Brain microvascular endothelial cell (primary cell): ENCODE data around the gene ATP6V0B.

ENCODE experiments used
- DNase-seq: peaks from one replicate; pipeline ENCODE4 v3.0.0-alpha.2; 2020
- H3K27ac ChIP-seq: fragments of 250-450 bp; sonication (Bioruptor Pico); 2 replicates; pipeline ENCODE4 v1.5.1; 2020; ENCODE audit warnings: mild to moderate bottlenecking, moderate library complexity
- H3K27me3 ChIP-seq: fragments of 250-450 bp; sonication (Bioruptor Pico); replicated peaks from 2 replicates; pipeline ENCODE4 v1.5.1; 2020; ENCODE audit warnings: mild to moderate bottlenecking
- H3K36me3 ChIP-seq: fragments of 250-450 bp; sonication (Bioruptor Pico); replicated peaks from 2 replicates; pipeline ENCODE4 v1.5.1; 2020; ENCODE audit warnings: mild to moderate bottlenecking
- H3K4me3 ChIP-seq: 2 replicates; pipeline ENCODE4 v1.5.1; 2011; ENCODE audit warnings: low read depth, mild to moderate bottlenecking, control low read depth, low read length, moderate library complexity
- CTCF ChIP-seq: IDR thresholded peaks from 2 replicates; pipeline ENCODE4 v1.5.1; 2011; ENCODE audit warnings: low read depth, mild to moderate bottlenecking, moderate library complexity, low read length, control low read depth, inconsistent platforms; ENCODE audit errors: missing control alignments
- in situ Hi-C: cut with HindIII; loops from 2 replicates; pipeline ENCODE4 v1.10.0; 2017; ENCODE audit warnings: low sequenced_read_pairs, low pct_ligation_motif_present

ATP6V0B gene

GRCh38 chr1:44024031-44024902 lies 49.5 kb downstream of the ATP6V0B start:
- no peak overlapping the region for H3K4me3 ChIP-seq
- no peaks in the 10 kb centered on the region for H3K27me3 ChIP-seq
- no peaks in the 10 kb centered on the region for H3K36me3 ChIP-seq
- no peak for TF ChIP-seq CTCF
- no peak for DNase-seq
- in situ Hi-C loops, result no loop called here
- H3K27ac ChIP-seq, result no peak overlapping the region

- H3K36me3 ChIP-seq, result no peaks in the 10 kb centered on the region
- H3K27ac ChIP-seq, result no peak overlapping the region
- no peak overlapping the region for H3K4me3 ChIP-seq
- H3K27me3 ChIP-seq, result no peaks in the 10 kb centered on the region
- TF ChIP-seq CTCF, result no peak
- peak; percentile 23 for DNase-seq
- in situ Hi-C loops, result no loop called here
Measured at GRCh38 chr1:44024903-44025525, 50.3 kb downstream of the ATP6V0B start.

- H3K4me3 ChIP-seq, result no peak overlapping the region
- H3K27ac ChIP-seq, result no peak overlapping the region
- no peaks in the 10 kb centered on the region for H3K36me3 ChIP-seq
- TF ChIP-seq CTCF, result no peak
- H3K27me3 ChIP-seq, result no peaks in the 10 kb centered on the region
- DNase-seq, result no peak
- in situ Hi-C loops, result no loop called here
Measured at GRCh38 chr1:44025816-44026215, 51.1 kb downstream of the ATP6V0B start.

- no peak for TF ChIP-seq CTCF
- in situ Hi-C loops, result no loop called here
- Histone ChIP-seq H3K27ac (no peak overlapping the region), H3K27me3 (no peaks in the 10 kb centered on the region), H3K36me3 (no peaks in the 10 kb centered on the region), H3K4me3 (no peak overlapping the region)
- no peak for DNase-seq
Measured at GRCh38 chr1:44027320-44027719, 52.6 kb downstream of the ATP6V0B start.
